ENCODE data around the gene PTP4A2. TPM values are rescaled to one million over a fixed set of nuclear protein-coding genes. Genes with fewer than 3 reads are reported as not detected.

PTP4A2 gene
- total and polyA plus RNA-seq, 2 of the 13 experiments (the other 11 are each of a cell fraction or from before 2014, with no cell fraction given) = 173 to 225 TPM

- TF ChIP-seq, protein P1, sequence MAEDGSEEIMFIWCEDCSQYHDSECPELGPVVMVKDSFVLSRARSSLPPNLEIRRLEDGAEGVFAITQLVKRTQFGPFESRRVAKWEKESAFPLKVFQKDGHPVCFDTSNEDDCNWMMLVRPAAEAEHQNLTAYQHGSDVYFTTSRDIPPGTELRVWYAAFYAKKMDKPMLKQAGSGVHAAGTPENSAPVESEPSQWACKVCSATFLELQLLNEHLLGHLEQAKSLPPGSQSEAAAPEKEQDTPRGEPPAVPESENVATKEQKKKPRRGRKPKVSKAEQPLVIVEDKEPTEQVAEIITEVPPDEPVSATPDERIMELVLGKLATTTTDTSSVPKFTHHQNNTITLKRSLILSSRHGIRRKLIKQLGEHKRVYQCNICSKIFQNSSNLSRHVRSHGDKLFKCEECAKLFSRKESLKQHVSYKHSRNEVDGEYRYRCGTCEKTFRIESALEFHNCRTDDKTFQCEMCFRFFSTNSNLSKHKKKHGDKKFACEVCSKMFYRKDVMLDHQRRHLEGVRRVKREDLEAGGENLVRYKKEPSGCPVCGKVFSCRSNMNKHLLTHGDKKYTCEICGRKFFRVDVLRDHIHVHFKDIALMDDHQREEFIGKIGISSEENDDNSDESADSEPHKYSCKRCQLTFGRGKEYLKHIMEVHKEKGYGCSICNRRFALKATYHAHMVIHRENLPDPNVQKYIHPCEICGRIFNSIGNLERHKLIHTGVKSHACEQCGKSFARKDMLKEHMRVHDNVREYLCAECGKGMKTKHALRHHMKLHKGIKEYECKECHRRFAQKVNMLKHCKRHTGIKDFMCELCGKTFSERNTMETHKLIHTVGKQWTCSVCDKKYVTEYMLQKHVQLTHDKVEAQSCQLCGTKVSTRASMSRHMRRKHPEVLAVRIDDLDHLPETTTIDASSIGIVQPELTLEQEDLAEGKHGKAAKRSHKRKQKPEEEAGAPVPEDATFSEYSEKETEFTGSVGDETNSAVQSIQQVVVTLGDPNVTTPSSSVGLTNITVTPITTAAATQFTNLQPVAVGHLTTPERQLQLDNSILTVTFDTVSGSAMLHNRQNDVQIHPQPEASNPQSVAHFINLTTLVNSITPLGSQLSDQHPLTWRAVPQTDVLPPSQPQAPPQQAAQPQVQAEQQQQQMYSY (CRISPR knock-in tag; IDR thresholded peaks at IDR 0.05) = peak; percentile 89
- peak; percentile 97 for TF ChIP-seq EEA1 (CRISPR knock-in tag; IDR thresholded peaks at IDR 0.05; ENCODE audit: borderline replicate concordance)
- TF ChIP-seq ZFP36 (IDR thresholded peaks at IDR 0.05; ENCODE audit: borderline replicate concordance, low read depth, low read length, partially characterized antibody) = no peak
- TF ChIP-seq ZBTB7A (CRISPR knock-in tag; IDR thresholded peaks at IDR 0.05) = peak; percentile 93
- TF ChIP-seq, protein P2, sequence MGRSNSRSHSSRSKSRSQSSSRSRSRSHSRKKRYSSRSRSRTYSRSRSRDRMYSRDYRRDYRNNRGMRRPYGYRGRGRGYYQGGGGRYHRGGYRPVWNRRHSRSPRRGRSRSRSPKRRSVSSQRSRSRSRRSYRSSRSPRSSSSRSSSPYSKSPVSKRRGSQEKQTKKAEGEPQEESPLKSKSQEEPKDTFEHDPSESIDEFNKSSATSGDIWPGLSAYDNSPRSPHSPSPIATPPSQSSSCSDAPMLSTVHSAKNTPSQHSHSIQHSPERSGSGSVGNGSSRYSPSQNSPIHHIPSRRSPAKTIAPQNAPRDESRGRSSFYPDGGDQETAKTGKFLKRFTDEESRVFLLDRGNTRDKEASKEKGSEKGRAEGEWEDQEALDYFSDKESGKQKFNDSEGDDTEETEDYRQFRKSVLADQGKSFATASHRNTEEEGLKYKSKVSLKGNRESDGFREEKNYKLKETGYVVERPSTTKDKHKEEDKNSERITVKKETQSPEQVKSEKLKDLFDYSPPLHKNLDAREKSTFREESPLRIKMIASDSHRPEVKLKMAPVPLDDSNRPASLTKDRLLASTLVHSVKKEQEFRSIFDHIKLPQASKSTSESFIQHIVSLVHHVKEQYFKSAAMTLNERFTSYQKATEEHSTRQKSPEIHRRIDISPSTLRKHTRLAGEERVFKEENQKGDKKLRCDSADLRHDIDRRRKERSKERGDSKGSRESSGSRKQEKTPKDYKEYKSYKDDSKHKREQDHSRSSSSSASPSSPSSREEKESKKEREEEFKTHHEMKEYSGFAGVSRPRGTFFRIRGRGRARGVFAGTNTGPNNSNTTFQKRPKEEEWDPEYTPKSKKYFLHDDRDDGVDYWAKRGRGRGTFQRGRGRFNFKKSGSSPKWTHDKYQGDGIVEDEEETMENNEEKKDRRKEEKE (IDR thresholded peaks at IDR 0.05) = no peak
- TF ChIP-seq ZNF124 (CRISPR knock-in tag; IDR thresholded peaks at IDR 0.05) = peak; percentile 59; the same call in 1 of the 2 replicates
- TF ChIP-seq CSRNP1 (CRISPR knock-in tag; IDR thresholded peaks at IDR 0.05) = peak; percentile 98
- peak; percentile 99 for TF ChIP-seq CCDC6 (CRISPR knock-in tag; IDR thresholded peaks at IDR 0.05)
- peak; percentile 93; the same call in 1 of the 2 replicates for TF ChIP-seq ZFP36L2 (CRISPR knock-in tag; IDR thresholded peaks at IDR 0.05)
- TF ChIP-seq ZNF207 (IDR thresholded peaks at IDR 0.05; ENCODE audit: borderline replicate concordance) = no peak
- TF ChIP-seq NFATC3 (CRISPR knock-in tag; IDR thresholded peaks at IDR 0.05) = 0 out of 2 replicates have a peak, but pooled peaks have one; percentile 84
- TF ChIP-seq ZBTB38 (CRISPR knock-in tag; IDR thresholded peaks at IDR 0.05) = peak; percentile 97
- peak; percentile 93 for TF ChIP-seq TOPORS (CRISPR knock-in tag; IDR thresholded peaks at IDR 0.05)
- TF ChIP-seq ZC3H13 (CRISPR knock-in tag; IDR thresholded peaks at IDR 0.05) = peak; percentile 86
- TF ChIP-seq RCOR2 (CRISPR knock-in tag; IDR thresholded peaks at IDR 0.05) = peak; percentile 48; the same call in 1 of the 2 replicates
- TF ChIP-seq RARA (CRISPR knock-in tag; IDR thresholded peaks at IDR 0.05) = peak; percentile 77
- TF ChIP-seq ZNF292 (CRISPR knock-in tag; IDR thresholded peaks at IDR 0.05; ENCODE audit: borderline replicate concordance, low read depth) = 0 out of 2 replicates have a peak, but pooled peaks have one; percentile 64
- TF ChIP-seq FOXO1 (CRISPR knock-in tag; IDR thresholded peaks at IDR 0.05) = peak; percentile 59
- TF ChIP-seq HCFC1 (IDR thresholded peaks at IDR 0.05; ENCODE audit: low read depth, low read length) = peak; percentile 14
- TF ChIP-seq ZNF431 (CRISPR knock-in tag; IDR thresholded peaks at IDR 0.05; ENCODE audit: borderline replicate concordance, low read depth) = peak; percentile 84
- TF ChIP-seq SMAD3 (CRISPR knock-in tag; IDR thresholded peaks at IDR 0.05) = peak; percentile 86; the same call in 1 of the 2 replicates
- no peak for TF ChIP-seq RAD51 (IDR thresholded peaks at IDR 0.05; ENCODE audit: borderline replicate concordance)
- peak; percentile 88 for TF ChIP-seq ZZZ3 (CRISPR knock-in tag; IDR thresholded peaks at IDR 0.05; ENCODE audit: borderline replicate concordance)
Measured at GRCh38 chr1:31938184-31938975, at the start of gene PTP4A2 (continued).

Data from HepG2 (cell line).